ENCODE data around the gene KPNB1.

The KPNB1 gene

DNA sequence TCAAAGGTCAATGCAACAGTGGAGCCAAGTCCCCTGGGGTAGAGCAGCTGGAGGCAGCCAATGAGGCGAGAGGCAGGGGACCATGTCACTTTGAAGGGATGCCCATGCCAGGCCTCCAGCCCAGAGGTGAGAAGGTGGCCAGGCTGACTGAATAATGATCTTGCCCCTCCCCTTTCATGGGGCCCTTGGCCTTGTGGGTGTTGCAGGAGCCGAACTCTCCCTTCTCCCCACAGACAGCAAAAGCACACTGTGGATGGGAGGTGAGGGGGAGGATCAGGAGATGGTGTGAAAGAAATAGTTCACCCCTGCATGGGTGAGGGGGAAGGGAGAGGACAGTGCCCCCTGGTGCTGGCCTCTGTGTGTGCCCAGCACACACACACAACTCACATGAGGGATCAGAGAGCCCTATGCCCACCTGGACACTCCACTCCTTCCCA, 67.6 kb downstream of the KPNB1 start:
- H3K36me3 ChIP-seq (ENCODE audit: control insufficient read depth, insufficient read depth, low read length) = no peaks in the 10 kb centered on the region
- H3K4me3 ChIP-seq (ENCODE audit: low read length) = no peak overlapping the region
- no peaks in the 10 kb centered on the region for H3K4me1 ChIP-seq (ENCODE audit: control insufficient read depth, insufficient read depth, low read length)
- H3K27me3 ChIP-seq (ENCODE audit: control insufficient read depth, insufficient read depth, low read length) = peaks cover 20% of the 10 kb centered on the region
- no peak overlapping the region for H3K9ac ChIP-seq (ENCODE audit: low read length)
- H3K27ac ChIP-seq (ENCODE audit: low read depth, low read length) = no peak overlapping the region

DNA sequence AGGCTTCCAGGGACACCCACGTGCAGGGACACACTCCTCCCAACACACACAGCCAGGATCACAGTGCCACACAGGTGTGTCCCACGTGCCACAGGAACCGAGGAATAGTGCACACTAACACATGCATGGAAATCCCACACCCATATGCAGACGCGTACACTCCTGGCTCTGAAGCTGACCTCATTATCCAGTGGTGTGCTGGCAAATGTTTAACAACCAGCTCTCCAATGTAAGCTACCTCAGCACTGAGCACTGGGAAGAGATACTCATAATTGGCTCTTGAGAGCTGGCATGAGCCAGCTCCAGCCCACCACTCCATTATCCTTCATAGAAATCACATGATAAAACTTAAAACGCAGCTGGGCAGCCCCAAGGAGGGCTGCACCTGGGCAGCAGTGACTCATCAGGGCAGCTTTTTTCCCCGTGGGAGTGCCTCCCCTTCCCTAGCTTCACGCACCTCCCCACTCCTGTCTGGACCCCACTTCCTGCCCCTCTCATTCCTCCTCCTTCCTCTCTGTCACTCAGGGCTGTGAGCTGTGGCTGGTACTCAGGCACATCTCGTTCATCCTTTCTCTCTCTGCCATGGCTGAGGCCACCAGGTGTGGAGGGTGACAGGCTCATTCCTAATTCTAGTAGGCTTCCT, 68.4 kb downstream of the KPNB1 start:
- Histone ChIP-seq H3K36me3 (ENCODE audit: control insufficient read depth, insufficient read depth, low read length) (no peaks in the 10 kb centered on the region), H3K4me3 (ENCODE audit: low read length) (no peak overlapping the region), H3K27me3 (ENCODE audit: control insufficient read depth, insufficient read depth, low read length) (peaks cover 20% of the 10 kb centered on the region), H3K9ac (ENCODE audit: low read length) (no peak overlapping the region), H3K4me1 (ENCODE audit: control insufficient read depth, insufficient read depth, low read length) (no peaks in the 10 kb centered on the region), H3K27ac (ENCODE audit: low read depth, low read length) (no peak overlapping the region)

DNA sequence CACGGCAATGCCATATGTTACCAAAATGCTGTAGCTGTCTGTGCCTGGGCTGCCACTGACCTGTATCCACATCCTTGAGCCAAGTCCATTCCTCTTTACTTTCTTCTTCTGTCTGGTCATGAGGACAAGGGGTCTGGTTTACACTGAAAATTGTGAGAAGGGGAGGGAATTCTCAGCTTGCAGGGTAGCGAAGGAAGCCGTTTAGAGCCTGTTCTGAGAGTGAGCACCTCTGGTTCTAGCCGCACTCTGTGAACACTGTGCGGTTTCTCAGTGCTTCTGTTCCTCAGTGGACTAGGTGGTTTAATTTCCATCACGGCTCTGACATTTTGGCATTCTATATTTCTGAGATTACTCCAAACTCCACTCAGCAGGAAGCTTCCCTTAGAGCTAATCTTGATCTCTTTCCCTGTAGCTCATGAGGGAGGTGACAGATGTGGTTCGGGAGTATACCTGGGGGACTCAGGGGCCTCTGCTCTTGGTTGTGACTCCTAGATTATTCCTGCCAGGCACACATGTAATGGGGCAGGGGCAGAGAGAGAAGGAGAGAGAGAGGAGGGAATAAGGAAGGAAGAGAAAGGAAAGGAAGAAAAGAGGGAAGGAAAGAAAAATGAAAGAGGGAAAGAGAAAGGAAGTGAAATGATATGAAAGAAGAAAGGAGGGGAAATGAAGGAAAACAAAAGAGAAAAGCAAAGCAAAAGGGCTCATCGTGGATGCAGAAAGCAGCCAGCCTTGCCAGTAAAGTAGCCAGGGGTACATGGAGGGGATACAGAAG, 69.1 kb downstream of the KPNB1 start:
- Histone ChIP-seq H3K27ac (ENCODE audit: low read depth, low read length) (no peak overlapping the region), H3K27me3 (ENCODE audit: control insufficient read depth, insufficient read depth, low read length) (peaks cover 20% of the 10 kb centered on the region), H3K9ac (ENCODE audit: low read length) (no peak overlapping the region), H3K4me3 (ENCODE audit: low read length) (no peak overlapping the region), H3K4me1 (ENCODE audit: control insufficient read depth, insufficient read depth, low read length) (no peaks in the 10 kb centered on the region), H3K36me3 (ENCODE audit: control insufficient read depth, insufficient read depth, low read length) (no peaks in the 10 kb centered on the region)

DNA sequence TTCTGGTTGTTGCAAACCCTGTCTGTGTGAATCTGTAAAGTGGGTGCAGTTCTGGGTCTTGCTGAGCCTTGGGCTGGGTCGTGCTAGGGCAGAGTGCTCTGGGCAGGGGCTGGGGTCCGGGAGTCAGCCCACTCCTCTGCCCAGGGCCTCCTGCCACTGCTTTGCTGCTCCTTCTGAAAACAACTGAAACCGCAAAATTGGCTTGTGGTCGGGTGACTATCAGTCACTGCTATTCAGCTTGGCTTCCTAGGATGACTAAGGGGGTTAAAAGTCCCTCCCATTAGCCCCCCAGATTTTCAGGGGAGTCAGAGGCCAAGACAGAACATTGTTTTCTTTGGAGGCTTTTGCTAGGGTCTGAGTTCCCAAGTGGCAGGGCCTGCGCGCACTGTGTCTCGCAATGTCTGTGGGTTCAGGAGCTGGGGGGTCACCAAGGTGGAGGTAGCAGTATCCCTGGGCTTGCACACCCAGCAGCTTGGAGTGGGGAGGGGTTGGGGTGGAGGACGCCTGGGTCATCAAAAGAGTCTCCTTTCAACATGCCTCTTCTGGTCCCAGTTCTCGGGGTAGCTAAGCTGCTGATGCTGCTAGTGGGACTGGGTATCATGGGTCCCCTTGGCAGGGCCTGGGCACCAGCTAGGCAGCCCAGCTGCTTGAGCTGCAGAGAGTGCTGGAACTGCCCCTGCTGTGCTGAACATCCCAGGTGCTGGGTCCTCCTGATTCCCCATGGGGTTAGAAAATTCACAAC, 69.9 kb downstream of the KPNB1 start:
- H3K4me3 ChIP-seq (ENCODE audit: low read length) = no peak overlapping the region
- H3K4me1 ChIP-seq (ENCODE audit: control insufficient read depth, insufficient read depth, low read length) = no peaks in the 10 kb centered on the region
- peaks cover 15% of the 10 kb centered on the region for H3K27me3 ChIP-seq (ENCODE audit: control insufficient read depth, insufficient read depth, low read length)
- H3K27ac ChIP-seq (ENCODE audit: low read depth, low read length) = no peak overlapping the region
- H3K9ac ChIP-seq (ENCODE audit: low read length) = no peak overlapping the region
- no peaks in the 10 kb centered on the region for H3K36me3 ChIP-seq (ENCODE audit: control insufficient read depth, insufficient read depth, low read length)

DNA sequence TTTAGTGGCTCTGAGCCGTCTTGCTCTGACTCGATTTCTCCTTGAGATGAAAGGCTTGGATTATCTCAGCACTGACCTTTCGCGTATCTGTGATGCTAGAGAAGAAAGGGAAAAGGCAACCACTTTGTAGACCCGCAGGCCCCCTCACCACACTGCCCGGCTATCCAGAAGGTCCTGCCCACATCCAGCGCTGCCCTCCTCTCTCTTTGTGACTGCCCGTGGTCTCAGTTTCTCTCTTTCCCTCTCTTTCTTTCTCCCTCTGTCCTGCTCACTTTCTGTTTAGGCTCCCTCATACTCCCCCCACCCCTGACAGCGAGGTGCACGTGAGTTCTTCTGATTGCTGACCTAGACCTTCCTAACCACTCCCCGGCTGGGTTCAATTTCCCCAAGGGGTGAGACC, 70.5 kb downstream of the KPNB1 start:
- H3K4me1 ChIP-seq (ENCODE audit: control insufficient read depth, insufficient read depth, low read length) = no peaks in the 10 kb centered on the region
- no peak overlapping the region for H3K27ac ChIP-seq (ENCODE audit: low read depth, low read length)
- no peak overlapping the region for H3K9ac ChIP-seq (ENCODE audit: low read length)
- H3K4me3 ChIP-seq (ENCODE audit: low read length) = no peak overlapping the region
- H3K36me3 ChIP-seq (ENCODE audit: control insufficient read depth, insufficient read depth, low read length) = no peaks in the 10 kb centered on the region
- peaks cover 16% of the 10 kb centered on the region for H3K27me3 ChIP-seq (ENCODE audit: control insufficient read depth, insufficient read depth, low read length)

DNA sequence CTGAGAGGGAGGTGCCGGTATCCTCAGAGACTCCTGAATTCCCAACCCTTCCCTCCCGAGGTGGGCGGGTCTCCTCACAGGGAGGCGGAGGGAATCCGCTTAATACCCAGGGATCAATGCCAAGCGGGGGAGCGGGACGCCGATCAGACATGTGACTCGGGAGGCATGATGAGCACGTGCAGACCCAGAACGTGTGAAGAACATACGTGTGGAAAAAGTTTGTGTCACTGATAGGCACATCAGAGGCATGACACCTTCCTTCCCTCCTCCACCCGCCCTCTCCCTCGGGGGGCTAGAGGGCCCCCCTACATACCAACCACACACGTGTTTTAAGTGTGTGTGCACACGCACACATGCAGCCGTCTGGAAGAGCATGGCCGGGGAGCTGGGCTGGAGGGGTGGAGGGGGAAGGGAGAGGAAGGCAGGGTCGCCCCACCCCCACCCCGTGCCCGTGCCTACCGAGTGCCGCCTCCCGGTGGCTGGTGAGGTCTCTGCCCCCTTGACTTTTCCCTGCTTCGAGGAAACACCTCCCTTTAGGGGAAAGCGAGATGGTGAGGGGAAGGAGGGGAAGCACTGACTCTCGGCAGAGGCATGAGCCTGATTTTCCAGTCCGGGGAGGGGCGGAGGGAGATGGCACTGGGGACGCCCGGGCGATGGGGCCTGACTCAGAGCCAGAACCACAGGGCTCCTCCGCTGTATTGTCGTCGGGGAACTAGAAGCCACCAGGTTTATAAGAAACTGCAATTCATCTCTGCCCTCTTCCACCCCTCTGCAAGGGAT, 71.2 kb downstream of the KPNB1 start:
- Histone ChIP-seq H3K27me3 (ENCODE audit: control insufficient read depth, insufficient read depth, low read length) (peaks cover 17% of the 10 kb centered on the region), H3K27ac (ENCODE audit: low read depth, low read length) (no peak overlapping the region), H3K9ac (ENCODE audit: low read length) (no peak overlapping the region), H3K4me3 (ENCODE audit: low read length) (no peak overlapping the region), H3K36me3 (ENCODE audit: control insufficient read depth, insufficient read depth, low read length) (no peaks in the 10 kb centered on the region), H3K4me1 (ENCODE audit: control insufficient read depth, insufficient read depth, low read length) (no peaks in the 10 kb centered on the region)

DNA sequence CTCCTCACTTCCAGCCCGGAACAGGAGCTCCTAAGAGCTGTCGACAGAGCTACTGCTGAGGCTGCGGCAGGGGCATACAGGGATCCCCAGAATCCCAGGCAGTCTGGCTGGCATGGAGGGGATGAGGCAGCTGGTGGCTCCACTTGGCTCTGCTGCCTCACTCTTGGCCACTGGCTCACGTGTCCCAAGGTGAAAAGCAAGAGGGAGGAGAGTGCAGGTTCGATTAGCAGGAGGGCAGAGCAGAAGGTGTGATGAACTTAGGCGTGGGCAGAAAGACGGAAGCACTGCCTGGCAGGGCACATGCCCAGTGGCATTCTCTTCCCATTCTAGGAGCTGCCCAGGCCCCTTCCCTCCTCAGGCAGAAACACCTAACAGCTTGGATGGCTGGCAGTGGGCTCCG, 72.0 kb downstream of the KPNB1 start:
- Histone ChIP-seq H3K27me3 (ENCODE audit: control insufficient read depth, insufficient read depth, low read length) (peaks cover 17% of the 10 kb centered on the region), H3K9ac (ENCODE audit: low read length) (no peak overlapping the region), H3K4me3 (ENCODE audit: low read length) (no peak overlapping the region), H3K27ac (ENCODE audit: low read depth, low read length) (no peak overlapping the region), H3K4me1 (ENCODE audit: control insufficient read depth, insufficient read depth, low read length) (no peaks in the 10 kb centered on the region), H3K36me3 (ENCODE audit: control insufficient read depth, insufficient read depth, low read length) (no peaks in the 10 kb centered on the region)

DNA sequence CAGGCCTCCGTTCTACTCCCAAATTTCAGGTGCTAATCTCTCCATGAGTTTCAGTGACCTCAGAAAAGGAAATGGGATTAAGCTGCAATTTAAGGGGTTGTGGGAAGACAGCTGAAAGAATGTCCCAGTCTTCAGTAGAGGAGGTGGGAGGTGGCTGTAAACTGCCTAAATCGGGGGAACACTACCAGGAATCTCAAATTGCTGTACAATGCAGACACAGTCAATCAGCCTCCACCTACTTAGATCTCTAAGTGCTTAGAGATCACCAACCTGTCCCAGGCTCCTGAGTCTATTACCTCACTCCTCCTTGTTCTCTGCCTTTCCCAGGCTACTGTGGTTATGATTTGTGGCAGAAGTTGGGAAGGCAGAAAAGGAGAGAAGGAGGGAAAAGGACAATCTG, 75.0 kb downstream of the KPNB1 start:
- no peaks in the 10 kb centered on the region for H3K4me1 ChIP-seq (ENCODE audit: control insufficient read depth, insufficient read depth, low read length)
- no peaks in the 10 kb centered on the region for H3K36me3 ChIP-seq (ENCODE audit: control insufficient read depth, insufficient read depth, low read length)
- no peak overlapping the region for H3K4me3 ChIP-seq (ENCODE audit: low read length)
- peaks cover 9% of the 10 kb centered on the region for H3K27me3 ChIP-seq (ENCODE audit: control insufficient read depth, insufficient read depth, low read length)
- no peak overlapping the region for H3K9ac ChIP-seq (ENCODE audit: low read length)
- H3K27ac ChIP-seq (ENCODE audit: low read depth, low read length) = no peak overlapping the region

DNA sequence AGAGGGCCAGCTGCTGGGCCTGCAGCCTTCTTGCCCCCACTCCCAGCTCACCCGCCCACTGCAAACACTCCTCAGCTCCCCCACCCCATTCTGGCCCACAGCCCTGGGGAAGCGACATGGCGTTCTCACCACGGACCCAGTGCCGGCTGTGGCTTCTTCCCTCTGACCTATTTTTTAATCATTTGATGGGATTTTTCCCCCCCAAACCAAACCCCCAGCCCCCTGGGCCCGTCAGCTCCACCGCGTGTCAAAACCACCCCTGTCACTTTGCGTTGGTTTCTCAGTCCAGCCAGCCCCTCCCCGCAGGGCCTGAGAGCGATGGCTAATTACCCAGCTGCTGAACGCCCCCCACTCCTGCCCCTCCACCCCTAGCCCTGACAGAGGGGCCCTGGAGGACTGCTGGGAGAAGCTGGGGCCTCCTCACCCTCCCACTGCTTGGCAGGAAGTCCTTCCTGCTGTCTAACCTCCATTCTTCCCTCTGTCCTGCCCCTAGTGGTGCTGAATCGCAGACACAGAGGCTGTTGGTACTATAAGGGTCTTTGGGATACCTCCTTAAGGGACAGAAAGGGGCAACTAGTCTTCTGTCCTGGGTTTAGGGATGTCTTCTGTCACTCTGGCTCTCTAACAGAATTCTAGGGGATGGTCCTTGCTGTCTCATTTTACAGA, 75.9 kb downstream of the KPNB1 start:
- no peak overlapping the region for H3K27ac ChIP-seq (ENCODE audit: low read depth, low read length)
- H3K9ac ChIP-seq (ENCODE audit: low read length) = no peak overlapping the region
- H3K4me1 ChIP-seq (ENCODE audit: control insufficient read depth, insufficient read depth, low read length) = no peaks in the 10 kb centered on the region
- H3K36me3 ChIP-seq (ENCODE audit: control insufficient read depth, insufficient read depth, low read length) = no peaks in the 10 kb centered on the region
- H3K27me3 ChIP-seq (ENCODE audit: control insufficient read depth, insufficient read depth, low read length) = peaks cover 3% of the 10 kb centered on the region
- H3K4me3 ChIP-seq (ENCODE audit: low read length) = no peak overlapping the region

DNA sequence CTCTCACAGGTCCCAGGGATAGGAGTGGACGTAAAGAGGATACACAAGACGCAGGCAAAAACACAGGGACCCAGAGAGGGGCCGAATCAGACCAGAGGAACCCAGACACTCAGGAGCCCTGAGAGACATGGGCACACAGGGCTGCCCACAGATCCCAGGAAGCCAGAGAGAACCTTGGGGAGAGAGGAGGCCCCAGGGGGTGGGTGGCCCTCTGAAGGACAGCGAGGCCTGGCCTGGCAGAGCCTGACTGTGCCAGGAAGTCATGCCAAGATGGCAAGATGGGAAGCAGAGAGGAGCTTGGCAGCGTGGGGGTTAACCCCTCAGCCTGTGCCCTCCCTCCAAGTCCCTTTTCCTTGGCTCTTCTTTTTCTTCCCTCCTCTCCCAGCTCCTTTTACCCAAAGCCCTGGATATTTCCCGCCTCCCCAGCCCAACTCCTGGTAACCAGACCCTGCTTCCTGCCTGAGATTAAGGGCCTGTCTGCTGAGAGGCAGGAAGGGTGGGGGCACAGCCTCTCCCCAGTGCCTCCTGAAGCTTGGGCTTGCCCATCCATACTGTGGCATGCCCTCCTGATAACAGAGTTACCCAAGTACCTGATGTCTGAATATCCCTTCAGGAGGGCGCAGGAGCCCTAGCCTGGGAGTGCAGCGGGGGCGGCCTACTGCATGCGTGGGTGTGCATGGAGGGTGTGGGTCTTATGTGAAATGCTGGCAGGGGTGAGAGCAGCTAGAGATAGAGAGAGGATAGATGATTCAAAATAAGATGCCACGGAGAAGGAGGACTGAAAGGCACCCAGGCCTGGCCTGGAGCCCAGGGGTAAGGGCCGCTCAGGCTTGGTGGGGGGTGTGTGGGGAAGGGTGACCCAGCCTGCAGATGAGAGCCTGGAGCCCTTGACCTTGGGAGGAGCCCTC, 77.3 kb downstream of the KPNB1 start:
- Histone ChIP-seq H3K4me1 (ENCODE audit: control insufficient read depth, insufficient read depth, low read length) (no peaks in the 10 kb centered on the region), H3K4me3 (ENCODE audit: low read length) (no peak overlapping the region), H3K36me3 (ENCODE audit: control insufficient read depth, insufficient read depth, low read length) (no peaks in the 10 kb centered on the region), H3K9ac (ENCODE audit: low read length) (no peak overlapping the region), H3K27me3 (ENCODE audit: control insufficient read depth, insufficient read depth, low read length) (peaks cover 3% of the 10 kb centered on the region), H3K27ac (ENCODE audit: low read depth, low read length) (no peak overlapping the region)

DNA sequence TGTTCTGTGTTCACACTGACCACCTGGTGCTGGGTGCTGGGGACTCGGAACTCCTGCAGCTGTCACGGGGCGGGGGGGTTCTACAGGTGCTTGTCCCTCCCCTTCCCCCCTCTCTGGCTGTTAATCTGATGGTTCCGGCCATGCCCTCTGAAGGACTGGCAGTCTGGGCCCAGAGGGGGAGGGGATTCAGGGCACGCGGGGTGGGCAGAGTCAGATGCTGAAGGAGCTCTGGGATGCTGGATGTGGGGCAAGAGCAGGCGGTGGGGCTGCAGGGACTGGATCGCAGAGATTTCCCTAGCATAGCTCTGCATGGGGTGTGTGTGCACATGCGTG, 78.0 kb downstream of the KPNB1 start:
- no peaks in the 10 kb centered on the region for H3K36me3 ChIP-seq (ENCODE audit: control insufficient read depth, insufficient read depth, low read length)
- H3K9ac ChIP-seq (ENCODE audit: low read length) = no peak overlapping the region
- H3K4me1 ChIP-seq (ENCODE audit: control insufficient read depth, insufficient read depth, low read length) = no peaks in the 10 kb centered on the region
- no peak overlapping the region for H3K27ac ChIP-seq (ENCODE audit: low read depth, low read length)
- H3K27me3 ChIP-seq (ENCODE audit: control insufficient read depth, insufficient read depth, low read length) = peaks cover 9% of the 10 kb centered on the region
- no peak overlapping the region for H3K4me3 ChIP-seq (ENCODE audit: low read length)

Data from rectal smooth muscle tissue (tissue), 1 donor.